Skeletal muscle tissue (tissue), 4 donors: ENCODE measurements around the gene ARF1. TPM values are rescaled to one million over a fixed set of nuclear protein-coding genes. Genes with fewer than 3 reads are reported as not detected.

Experiments used
- H3K27ac ChIP-seq: one replicate; pipeline ENCODE4 v1.7.0; 2013; ENCODE audit warnings: mild to moderate bottlenecking, low read depth, low read length, inconsistent platforms
- H3K27me3 ChIP-seq, 3 donors: one replicate each; pipeline ENCODE4 v1.7.0; 2013; ENCODE audit warnings: low read length in 3 of 3; ENCODE audit not compliant: control insufficient read depth in 3 of 3, insufficient read depth in 3 of 3
- H3K36me3 ChIP-seq, 3 donors: one replicate each; pipeline ENCODE4 v1.7.0; 2013; ENCODE audit warnings: low read length in 3 of 3; ENCODE audit not compliant: control insufficient read depth in 3 of 3, insufficient read depth in 3 of 3
- H3K4me1 ChIP-seq, 3 donors: one replicate each; pipeline ENCODE4 v1.7.0; 2013; ENCODE audit warnings: low read length in 3 of 3, mild to moderate bottlenecking in 3 of 3; ENCODE audit not compliant: control insufficient read depth in 3 of 3, insufficient read depth in 3 of 3
- H3K4me3 ChIP-seq, 3 donors: one replicate each; pipeline ENCODE4 v1.7.0; 2013; ENCODE audit warnings: low read length in 3 of 3
- H3K9ac ChIP-seq, 3 donors: one replicate each; pipeline ENCODE4 v1.7.0; 2013; ENCODE audit warnings: low read length in 3 of 3, mild to moderate bottlenecking in 3 of 3, moderate library complexity in 2 of 3, low read depth in 1 of 3
- H3K9me3 ChIP-seq, 3 donors: one replicate each; pipeline ENCODE4 v1.7.0; 2013; ENCODE audit warnings: low read length in 3 of 3; ENCODE audit not compliant: control insufficient read depth in 3 of 3
- total RNA-seq: library from RNA; depleted of rRNA; stranded (reverse); fragments of >200 nt; gene quantifications from one replicate; pipeline ENCODE4 v1.2.3, GENCODE V29; 2014
- donor health status: Osteomylitis.

The ARF1 gene
- total RNA-seq, 1 donor from 2014 or later, result 101 TPM

GRCh38 chr1:228094432-228095016 is 12.0 kb downstream of the ARF1 start:
- Histone ChIP-seq H3K36me3 (peaks cover 33 to 44% (median 37%) of the 10 kb centered on the region in 3 donors), H3K4me1 (peaks cover 27 to 49% (median 46%) of the 10 kb centered on the region in 3 donors), H3K9me3 (peaks cover 0 to 11% (median 9%) of the 10 kb centered on the region in 3 donors), H3K27ac (no peak overlapping the region), H3K27me3 (no peaks in the 10 kb centered on the region), H3K4me3 (no peak overlapping the region), H3K9ac (no peak overlapping the region)

- Histone ChIP-seq H3K36me3 (peaks cover 40 to 49% (median 40%) of the 10 kb centered on the region in 3 donors), H3K27me3 (no peaks in the 10 kb centered on the region), H3K9me3 (peaks cover 0 to 11% (median 9%) of the 10 kb centered on the region in 3 donors), H3K9ac (no peak overlapping the region), H3K4me1 (peaks cover 21 to 43% (median 39%) of the 10 kb centered on the region in 3 donors), H3K4me3 (no peak overlapping the region), H3K27ac (no peak overlapping the region)
Observed at GRCh38 chr1:228095161-228095560, 12.7 kb downstream of the ARF1 start.

GRCh38 chr1:228095938-228096337 is 13.4 kb downstream of the ARF1 start:
- H3K9ac ChIP-seq, result no peak overlapping the region
- H3K4me3 ChIP-seq, result no peak overlapping the region
- H3K4me1 ChIP-seq, result peaks cover 13 to 38% (median 32%) of the 10 kb centered on the region in 3 donors
- no peaks in the 10 kb centered on the region for H3K27me3 ChIP-seq
- no peak overlapping the region for H3K27ac ChIP-seq
- H3K36me3 ChIP-seq, result peaks cover 45 to 52% (median 46%) of the 10 kb centered on the region in 3 donors
- H3K9me3 ChIP-seq, result peaks cover 0 to 11% (median 9%) of the 10 kb centered on the region in 3 donors

- peaks cover 11 to 36% (median 28%) of the 10 kb centered on the region in 3 donors for H3K4me1 ChIP-seq
- H3K27me3 ChIP-seq, result no peaks in the 10 kb centered on the region
- H3K27ac ChIP-seq, result no peak overlapping the region
- H3K36me3 ChIP-seq, result peaks cover 46 to 55% (median 49%) of the 10 kb centered on the region in 3 donors
- peaks cover 0 to 11% (median 9%) of the 10 kb centered on the region in 3 donors for H3K9me3 ChIP-seq
- no peak overlapping the region for H3K9ac ChIP-seq
- H3K4me3 ChIP-seq, result no peak overlapping the region
Observed at GRCh38 chr1:228096416-228097332, 14.2 kb downstream of the ARF1 start.

GRCh38 chr1:228097333-228098081 is 15.0 kb downstream of the ARF1 start:
- Histone ChIP-seq H3K4me1 (peaks cover 9 to 32% (median 25%) of the 10 kb centered on the region in 3 donors), H3K4me3 (no peak overlapping the region), H3K27ac (no peak overlapping the region), H3K9ac (no peak overlapping the region), H3K36me3 (peaks cover 42 to 53% (median 49%) of the 10 kb centered on the region in 3 donors), H3K9me3 (peaks cover 0 to 11% (median 9%) of the 10 kb centered on the region in 3 donors), H3K27me3 (no peaks in the 10 kb centered on the region)

GRCh38 chr1:228098323-228098931 is 15.9 kb downstream of the ARF1 start:
- H3K9me3 ChIP-seq, result peaks cover 0 to 11% (median 9%) of the 10 kb centered on the region in 3 donors
- no peak overlapping the region for H3K4me3 ChIP-seq
- no peaks in the 10 kb centered on the region for H3K27me3 ChIP-seq
- H3K4me1 ChIP-seq, result peaks cover 11 to 27% (median 21%) of the 10 kb centered on the region in 3 donors
- H3K27ac ChIP-seq, result no peak overlapping the region
- no peak overlapping the region for H3K9ac ChIP-seq
- peaks cover 39 to 50% (median 45%) of the 10 kb centered on the region in 3 donors for H3K36me3 ChIP-seq

- H3K27ac ChIP-seq, result no peak overlapping the region
- peak overlapping the region in 1 of 3 donors; percentile 16 for H3K9ac ChIP-seq
- H3K4me1 ChIP-seq, result peaks cover 20 to 36% (median 30%) of the 10 kb centered on the region in 3 donors
- H3K9me3 ChIP-seq, result peaks cover 0 to 6% (median 4%) of the 10 kb centered on the region in 3 donors
- H3K4me3 ChIP-seq, result no peak overlapping the region
- H3K36me3 ChIP-seq, result peaks cover 39 to 47% (median 45%) of the 10 kb centered on the region in 3 donors
- H3K27me3 ChIP-seq, result no peaks in the 10 kb centered on the region
Observed at GRCh38 chr1:228099331-228099732, 16.8 kb downstream of the ARF1 start.

GRCh38 chr1:228100822-228101613 is 18.5 kb downstream of the ARF1 start:
- Histone ChIP-seq H3K9me3 (no peaks in the 10 kb centered on the region), H3K36me3 (peaks cover 40 to 48% (median 47%) of the 10 kb centered on the region in 3 donors), H3K9ac (no peak overlapping the region), H3K4me1 (peaks cover 24 to 38% (median 33%) of the 10 kb centered on the region in 3 donors), H3K27ac (no peak overlapping the region), H3K27me3 (no peaks in the 10 kb centered on the region), H3K4me3 (no peak overlapping the region)

- Histone ChIP-seq H3K9me3 (no peaks in the 10 kb centered on the region), H3K4me3 (no peak overlapping the region), H3K9ac (peak overlapping the region in 1 of 3 donors; percentile 86), H3K4me1 (peaks cover 22 to 34% (median 29%) of the 10 kb centered on the region in 3 donors), H3K27me3 (no peaks in the 10 kb centered on the region), H3K36me3 (peaks cover 45 to 51% (median 51%) of the 10 kb centered on the region in 3 donors), H3K27ac (no peak overlapping the region)
Observed at GRCh38 chr1:228101614-228101993, 19.1 kb downstream of the ARF1 start.
